Lower lobe of right lung (tissue), 2 donors: ENCODE measurements around the gene SPACA4. TPM values are rescaled to one million over a fixed set of nuclear protein-coding genes. Genes with fewer than 3 reads are reported as not detected.
"Not testable (repeated sequence)": the region's sequence is repeated elsewhere in the genome, so short reads cannot be mapped to it uniquely, and the experiment has no call there.

ENCODE experiments used
- ATAC-seq, 2 donors: fragments of 200-7000 bp; cut with Tn5 transposase; one replicate each; pipeline ENCODE4 v1.9.1; 2020 to 2022; ENCODE audit warnings: mild to moderate bottlenecking in 2 of 2, moderate library complexity in 2 of 2
- DNase-seq: peaks from one replicate; pipeline ENCODE4 v3.0.0-alpha.2; 2020
- H3K27ac ChIP-seq: fragments of 200-600 bp; one replicate; pipeline ENCODE4 v1.8.0; 2022
- H3K27me3 ChIP-seq: fragments of 200-600 bp; one replicate; pipeline ENCODE4 v1.8.0; 2022; ENCODE audit warnings: low read depth
- H3K36me3 ChIP-seq: fragments of 200-600 bp; one replicate; pipeline ENCODE4 v1.8.0; 2022; ENCODE audit warnings: mild to moderate bottlenecking
- H3K4me1 ChIP-seq: fragments of 200-600 bp; one replicate; pipeline ENCODE4 v1.8.0; 2022
- H3K4me3 ChIP-seq: fragments of 200-600 bp; one replicate; pipeline ENCODE4 v1.8.0; 2022; ENCODE audit warnings: mild to moderate bottlenecking
- H3K9me3 ChIP-seq: fragments of 200-600 bp; one replicate; pipeline ENCODE4 v1.8.0; 2022
- intact Hi-C: fragments of 100-400 bp; cut with DNase I; formaldehyde crosslinking; loops from one replicate; pipeline ENCODE4 v1.11.0; 2022
- total RNA-seq: library from RNA; stranded (reverse); fragmentation: NEBNext Ultra II Directional; extraction: Animal tissue kit (Norgen Biotek cat#: 25700); gene quantifications from one replicate; pipeline ENCODE4 v1.2.1, GENCODE V29; 2021
- TF ChIP-seq, protein P1 (sequence below): fragments of 200-600 bp; IDR thresholded peaks from one replicate; pipeline ENCODE4 v1.8.0; 2022; ENCODE audit warnings: antibody characterized with exemption, mild to moderate bottlenecking
- donor health status: DM: no; HTN: yes; CAD: no; lungs with severe emphysema.

The SPACA4 gene
- total RNA-seq, 1 donor from 2014 or later: not detected

- H3K27ac ChIP-seq: no peak overlapping the region
- H3K9me3 ChIP-seq: no peaks in the 10 kb centered on the region
- TF ChIP-seq, protein P1, sequence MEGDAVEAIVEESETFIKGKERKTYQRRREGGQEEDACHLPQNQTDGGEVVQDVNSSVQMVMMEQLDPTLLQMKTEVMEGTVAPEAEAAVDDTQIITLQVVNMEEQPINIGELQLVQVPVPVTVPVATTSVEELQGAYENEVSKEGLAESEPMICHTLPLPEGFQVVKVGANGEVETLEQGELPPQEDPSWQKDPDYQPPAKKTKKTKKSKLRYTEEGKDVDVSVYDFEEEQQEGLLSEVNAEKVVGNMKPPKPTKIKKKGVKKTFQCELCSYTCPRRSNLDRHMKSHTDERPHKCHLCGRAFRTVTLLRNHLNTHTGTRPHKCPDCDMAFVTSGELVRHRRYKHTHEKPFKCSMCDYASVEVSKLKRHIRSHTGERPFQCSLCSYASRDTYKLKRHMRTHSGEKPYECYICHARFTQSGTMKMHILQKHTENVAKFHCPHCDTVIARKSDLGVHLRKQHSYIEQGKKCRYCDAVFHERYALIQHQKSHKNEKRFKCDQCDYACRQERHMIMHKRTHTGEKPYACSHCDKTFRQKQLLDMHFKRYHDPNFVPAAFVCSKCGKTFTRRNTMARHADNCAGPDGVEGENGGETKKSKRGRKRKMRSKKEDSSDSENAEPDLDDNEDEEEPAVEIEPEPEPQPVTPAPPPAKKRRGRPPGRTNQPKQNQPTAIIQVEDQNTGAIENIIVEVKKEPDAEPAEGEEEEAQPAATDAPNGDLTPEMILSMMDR: no peak
- no peaks in the 10 kb centered on the region for H3K36me3 ChIP-seq
- ATAC-seq: no peak
- intact Hi-C loops: no loop called here
- no peaks in the 10 kb centered on the region for H3K27me3 ChIP-seq
- peaks cover 5% of the 10 kb centered on the region for H3K4me1 ChIP-seq
- no peak for DNase-seq
- H3K4me3 ChIP-seq: no peak overlapping the region
These were observed 30.5 kb upstream of the SPACA4 start for GRCh38 chr19:48575931-48576622.

DNA sequence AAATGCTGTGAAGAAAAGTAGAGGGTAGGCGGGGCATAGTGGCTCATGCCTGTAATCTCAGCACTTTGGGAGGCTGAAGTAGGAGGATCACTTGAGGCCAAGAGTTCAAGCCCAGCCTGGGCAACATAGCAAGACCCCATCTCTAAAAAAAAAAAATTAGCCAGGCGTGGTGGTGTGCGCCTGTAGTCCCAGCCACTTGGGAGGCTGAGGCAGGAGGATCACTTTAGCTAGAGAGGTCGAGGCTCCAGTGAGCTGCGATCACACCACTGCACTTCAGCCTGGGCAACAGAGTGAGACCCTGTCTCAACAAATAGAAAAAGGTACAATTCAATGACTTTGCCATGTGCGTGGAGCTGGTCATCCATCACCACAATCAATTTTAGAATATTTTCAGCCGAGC lies 28.6 kb upstream of the SPACA4 start:
- H3K9me3 ChIP-seq, intact Hi-C loops, H3K27ac ChIP-seq, ATAC-seq, H3K4me3 ChIP-seq, H3K36me3 ChIP-seq, H3K4me1 ChIP-seq, H3K27me3 ChIP-seq, DNase-seq: not testable (repeated sequence)

DNA sequence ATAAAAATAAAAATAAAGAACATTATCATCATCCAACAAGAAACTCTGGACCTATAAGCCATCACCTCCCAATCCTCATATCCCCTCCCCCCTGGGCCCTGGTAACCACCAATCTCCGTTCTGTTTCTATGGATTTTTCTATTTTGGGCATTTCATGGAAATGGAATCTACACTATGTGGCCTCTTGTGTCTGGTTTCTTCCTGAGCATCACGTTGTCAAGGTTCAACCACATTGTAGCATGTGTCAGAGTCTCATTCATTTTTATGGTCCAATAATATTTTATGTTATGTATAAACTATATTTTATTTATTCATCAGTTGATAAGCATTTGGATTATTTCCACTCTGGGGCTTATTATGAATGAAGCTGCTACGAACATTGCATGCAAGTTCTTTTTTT lies 27.7 kb upstream of the SPACA4 start:
- Histone ChIP-seq H3K27ac (no peak overlapping the region), H3K9me3 (no peaks in the 10 kb centered on the region), H3K27me3 (no peaks in the 10 kb centered on the region), H3K4me3 (no peak overlapping the region), H3K36me3 (no peaks in the 10 kb centered on the region), H3K4me1 (peaks cover 9% of the 10 kb centered on the region)
- ATAC-seq (no peak), DNase-seq (no peak)
- TF ChIP-seq, protein P1: no peak
- intact Hi-C loops: no loop called here

DNA sequence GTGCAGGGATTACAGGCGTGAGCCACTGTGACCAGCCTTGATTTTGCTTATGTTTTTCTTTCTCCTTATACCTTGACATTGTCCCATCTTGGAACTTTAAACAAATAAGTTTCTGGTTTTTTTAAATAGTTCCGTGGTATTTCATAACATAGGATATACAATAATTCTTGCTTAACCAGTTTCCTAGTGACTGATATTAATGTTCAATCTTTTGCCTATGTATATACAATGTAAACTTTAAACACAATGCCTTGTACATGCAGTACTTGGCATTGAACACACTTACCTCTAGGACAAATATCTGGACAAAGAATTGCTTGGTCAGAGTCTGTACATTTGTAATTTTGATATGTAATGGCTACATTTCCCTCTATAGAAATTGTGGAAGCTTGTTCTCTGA lies 24.4 kb upstream of the SPACA4 start:
- Histone ChIP-seq H3K27me3 (no peaks in the 10 kb centered on the region), H3K36me3 (no peaks in the 10 kb centered on the region), H3K4me3 (no peak overlapping the region), H3K27ac (no peak overlapping the region), H3K9me3 (no peaks in the 10 kb centered on the region), H3K4me1 (peaks cover 7% of the 10 kb centered on the region)
- DNase-seq: no peak
- intact Hi-C loops: no loop called here
- TF ChIP-seq, protein P1: no peak
- no peak for ATAC-seq

GRCh38 chr19:48587387-48587786 lies 19.2 kb upstream of the SPACA4 start:
- TF ChIP-seq, protein P1: no peak
- DNase-seq (no peak), ATAC-seq (no peak)
- H3K9me3 ChIP-seq: no peaks in the 10 kb centered on the region
- H3K4me3 ChIP-seq: no peak overlapping the region
- no peak overlapping the region for H3K27ac ChIP-seq
- peaks cover 11% of the 10 kb centered on the region for H3K4me1 ChIP-seq
- H3K36me3 ChIP-seq: no peaks in the 10 kb centered on the region
- H3K27me3 ChIP-seq: no peaks in the 10 kb centered on the region
- intact Hi-C loops: no loop called here

- intact Hi-C loops: no loop called here
- Histone ChIP-seq H3K27ac (peak overlapping the region; percentile 38), H3K9me3 (no peaks in the 10 kb centered on the region), H3K27me3 (no peaks in the 10 kb centered on the region), H3K4me3 (peak overlapping the region; percentile 48), H3K36me3 (no peaks in the 10 kb centered on the region), H3K4me1 (peaks cover 8% of the 10 kb centered on the region)
- DNase-seq (peak; percentile 97), ATAC-seq (peak; percentile 89 to 90)
- TF ChIP-seq, protein P1: peak; percentile 94
These were observed 17.7 kb upstream of the SPACA4 start for GRCh38 chr19:48588670-48589401.
